ENCODE data around the gene SMARCA1. TPM values are rescaled to one million over a fixed set of nuclear protein-coding genes. Genes with fewer than 3 reads are reported as not detected.

SMARCA1 gene
- total RNA-seq, 2 donors from 2014 or later: 34.0 to 56.6 TPM

GRCh38 chrX:129544780-129545179, 21.5 kb upstream of the SMARCA1 start:
- no peak for DNase-seq (ENCODE audit: low spot score)
- no peaks in the 10 kb centered on the region for H3K9me3 ChIP-seq
- no peak overlapping the region for H3K4me3 ChIP-seq
- no peaks in the 10 kb centered on the region for H3K36me3 ChIP-seq
- no peaks in the 10 kb centered on the region for H3K4me1 ChIP-seq (ENCODE audit: control insufficient read depth in 1 of 2, low read depth in 2 of 2)
- no peaks in the 10 kb centered on the region for H3K27me3 ChIP-seq (replicated peaks; ENCODE audit: insufficient read depth)
- H3K27ac ChIP-seq: no peak overlapping the region
- no peak for ATAC-seq (ENCODE audit: insufficient number of reproducible peaks, low FRiP score, low read depth)
- no peak for TF ChIP-seq CTCF (IDR thresholded peaks at IDR 0.05)

GRCh38 chrX:129540722-129541184, 17.5 kb upstream of the SMARCA1 start:
- DNase-seq (ENCODE audit: low spot score) (no peak), ATAC-seq (ENCODE audit: insufficient number of reproducible peaks, low FRiP score, low read depth) (no peak)
- Histone ChIP-seq H3K4me1 (ENCODE audit: control insufficient read depth in 1 of 2, low read depth in 2 of 2) (no peaks in the 10 kb centered on the region), H3K9me3 (no peaks in the 10 kb centered on the region), H3K36me3 (no peaks in the 10 kb centered on the region), H3K27me3 (replicated peaks; ENCODE audit: insufficient read depth) (no peaks in the 10 kb centered on the region), H3K4me3 (peak overlapping the region; percentile 78), H3K27ac (peak overlapping the region in 1 of 2 donors; percentile 61)
- TF ChIP-seq CTCF (IDR thresholded peaks at IDR 0.05): no peak

GRCh38 chrX:129540068-129540653, 16.9 kb upstream of the SMARCA1 start, which contains the start of gene OCRL:
Gene OCRL, plus strand, starts transcription at chrX:129540259. Its CDS starts 181 bp downstream, at chrX:129540440.
- peak within 1 kb of the TSS; percentile 78 for H3K4me3 ChIP-seq
- no peaks in the 10 kb centered on the region for H3K36me3 ChIP-seq
- H3K4me1 ChIP-seq (ENCODE audit: control insufficient read depth in 1 of 2, low read depth in 2 of 2): no peaks in the 10 kb centered on the region
- no peak for DNase-seq (ENCODE audit: low spot score)
- no peaks in the 10 kb centered on the region for H3K27me3 ChIP-seq (replicated peaks; ENCODE audit: insufficient read depth)
- H3K27ac ChIP-seq: peak within 1 kb of the TSS; percentile 65 to 69
- no peak for ATAC-seq (ENCODE audit: insufficient number of reproducible peaks, low FRiP score, low read depth)
- no peaks in the 10 kb centered on the region for H3K9me3 ChIP-seq
- peak; percentile 76 for TF ChIP-seq CTCF (IDR thresholded peaks at IDR 0.05)

- no peak overlapping the region for H3K4me3 ChIP-seq
- ATAC-seq (ENCODE audit: insufficient number of reproducible peaks, low FRiP score, low read depth) (no peak), DNase-seq (ENCODE audit: low spot score) (no peak)
- no peaks in the 10 kb centered on the region for H3K9me3 ChIP-seq
- H3K27ac ChIP-seq: no peak overlapping the region
- H3K36me3 ChIP-seq: no peaks in the 10 kb centered on the region
- TF ChIP-seq CTCF (IDR thresholded peaks at IDR 0.05): no peak
- no peaks in the 10 kb centered on the region for H3K27me3 ChIP-seq (replicated peaks; ENCODE audit: insufficient read depth)
- no peaks in the 10 kb centered on the region for H3K4me1 ChIP-seq (ENCODE audit: control insufficient read depth in 1 of 2, low read depth in 2 of 2)
Measured at GRCh38 chrX:129534816-129535578, 11.7 kb upstream of the SMARCA1 start.

- DNase-seq (ENCODE audit: low spot score) (no peak), ATAC-seq (ENCODE audit: insufficient number of reproducible peaks, low FRiP score, low read depth) (no peak)
- Histone ChIP-seq H3K4me1 (ENCODE audit: control insufficient read depth in 1 of 2, low read depth in 2 of 2) (no peaks in the 10 kb centered on the region), H3K36me3 (no peaks in the 10 kb centered on the region), H3K4me3 (no peak overlapping the region), H3K9me3 (no peaks in the 10 kb centered on the region), H3K27me3 (replicated peaks; ENCODE audit: insufficient read depth) (no peaks in the 10 kb centered on the region), H3K27ac (no peak overlapping the region)
- no peak for TF ChIP-seq CTCF (IDR thresholded peaks at IDR 0.05)
Measured at GRCh38 chrX:129531132-129531531, 7.8 kb upstream of the SMARCA1 start.

All from thoracic aorta (tissue), 2 donors.